ENCODE data around the gene CEMIP2.

The CEMIP2 gene

GRCh38 chr9:71769175-71770161 lies 1.2 kb upstream of the CEMIP2 start:
- Histone ChIP-seq H3K4me2 (ENCODE audit: low read length) (peak overlapping the region; percentile 74), H3K27me3 (ENCODE audit: control insufficient read depth, insufficient read depth, low read length) (no peaks in the 10 kb centered on the region), H3K9ac (no peak overlapping the region), H3K36me3 (ENCODE audit: control insufficient read depth, insufficient read depth, low read length) (no peaks in the 10 kb centered on the region), H3K27ac (peak overlapping the region; percentile 72), H3K79me2 (peaks cover 19% of the 10 kb centered on the region), H3K4me3 (ENCODE audit: low read depth, low read length) (peak overlapping the region; percentile 57), H3K9me3 (ENCODE audit: control insufficient read depth, low read length) (no peaks in the 10 kb centered on the region), H3K4me1 (peaks cover 3% of the 10 kb centered on the region), H2AFZ (peak overlapping the region; percentile 77)
- TF ChIP-seq CTCF (IDR thresholded peaks at IDR 0.05): peak; percentile 15

GRCh38 chr9:71767776-71768321 lies 464 bp downstream of the CEMIP2 start:
- H3K4me1 ChIP-seq: peaks cover 3% of the 10 kb centered on the region
- peak overlapping the region; percentile 98 for H3K27ac ChIP-seq
- peak overlapping the region; percentile 83 for H3K4me2 ChIP-seq (ENCODE audit: low read length)
- peak overlapping the region; percentile 53 for H3K9ac ChIP-seq
- H3K36me3 ChIP-seq (ENCODE audit: control insufficient read depth, insufficient read depth, low read length): no peaks in the 10 kb centered on the region
- H3K27me3 ChIP-seq (ENCODE audit: control insufficient read depth, insufficient read depth, low read length): no peaks in the 10 kb centered on the region
- peaks cover 29% of the 10 kb centered on the region for H3K79me2 ChIP-seq
- H2AFZ ChIP-seq: peak overlapping the region; percentile 28
- H3K4me3 ChIP-seq (ENCODE audit: low read depth, low read length): peak overlapping the region; percentile 86
- H3K9me3 ChIP-seq (ENCODE audit: control insufficient read depth, low read length): no peaks in the 10 kb centered on the region
- no peak for TF ChIP-seq CTCF (IDR thresholded peaks at IDR 0.05)

- Histone ChIP-seq H3K27me3 (ENCODE audit: control insufficient read depth, insufficient read depth, low read length) (no peaks in the 10 kb centered on the region), H3K4me1 (peaks cover 3% of the 10 kb centered on the region), H3K27ac (peak overlapping the region; percentile 98), H3K4me3 (ENCODE audit: low read depth, low read length) (peak overlapping the region; percentile 86), H3K9me3 (ENCODE audit: control insufficient read depth, low read length) (no peaks in the 10 kb centered on the region), H3K79me2 (peaks cover 31% of the 10 kb centered on the region), H2AFZ (no peak overlapping the region), H3K4me2 (ENCODE audit: low read length) (peak overlapping the region; percentile 83), H3K9ac (peak overlapping the region; percentile 53), H3K36me3 (ENCODE audit: control insufficient read depth, insufficient read depth, low read length) (no peaks in the 10 kb centered on the region)
- no peak for TF ChIP-seq CTCF (IDR thresholded peaks at IDR 0.05)
Observed at GRCh38 chr9:71767163-71767775, 1.0 kb downstream of the CEMIP2 start.

- no peaks in the 10 kb centered on the region for H3K36me3 ChIP-seq (ENCODE audit: control insufficient read depth, insufficient read depth, low read length)
- H3K4me2 ChIP-seq (ENCODE audit: low read length): peak overlapping the region; percentile 83
- H3K4me3 ChIP-seq (ENCODE audit: low read depth, low read length): peak overlapping the region; percentile 86
- H3K9ac ChIP-seq: peak overlapping the region; percentile 23
- no peak for TF ChIP-seq CTCF (IDR thresholded peaks at IDR 0.05)
- no peaks in the 10 kb centered on the region for H3K9me3 ChIP-seq (ENCODE audit: control insufficient read depth, low read length)
- H3K4me1 ChIP-seq: peaks cover 3% of the 10 kb centered on the region
- peaks cover 31% of the 10 kb centered on the region for H3K79me2 ChIP-seq
- H2AFZ ChIP-seq: no peak overlapping the region
- H3K27ac ChIP-seq: peak overlapping the region; percentile 98
- H3K27me3 ChIP-seq (ENCODE audit: control insufficient read depth, insufficient read depth, low read length): no peaks in the 10 kb centered on the region
Observed at GRCh38 chr9:71766663-71767062, 1.6 kb downstream of the CEMIP2 start.

All from parathyroid adenoma (tissue), 2 donors.